Caco-2 (cell line): ENCODE results near the gene PDCD1LG2. TPM values are rescaled to one million over a fixed set of nuclear protein-coding genes. Genes with fewer than 3 reads are reported as not detected.

Source experiments
- BruUV-seq: library from RNA; stranded (reverse); fragments of 400-500 nt; replicated peaks from 2 replicates; lab custom pipeline; 2021; lab: Mats Ljungman, UMichigan
- CTCF ChIA-PET: fragments of 300-600 bp; sonication (Branson Sonifier 250); formaldehyde crosslinking; loops from one replicate; lab custom pipeline; 2022; ENCODE audit warnings: antibody characterized with exemption; lab: Charles Lee
- POLR2A ChIA-PET: fragments of 300-600 bp; sonication (Branson Sonifier 250); formaldehyde crosslinking; loops from one replicate; lab custom pipeline; 2022; ENCODE audit warnings: antibody characterized with exemption; lab: Charles Lee
- DNase-seq, 2 experiments: peaks; one replicate each; pipeline versions ENCODE4 v3.0.0 to v3.0.0-alpha.2; 2020 to 2022
- H3K27me3 ChIP-seq: replicated peaks from 2 replicates; pipeline ENCODE4 v1.6.0; 2011; ENCODE audit warnings: low read length; ENCODE audit not compliant: control insufficient read depth, insufficient read depth
- H3K36me3 ChIP-seq: 2 replicates; pipeline ENCODE4 v1.5.1; 2011; ENCODE audit warnings: low read length; ENCODE audit not compliant: control insufficient read depth, insufficient read depth
- H3K4me1 ChIP-seq: fragments of 250-450 bp; sonication (Bioruptor Pico); 2 replicates; pipeline ENCODE4 v1.5.1; 2020; ENCODE audit warnings: mild to moderate bottlenecking
- H3K4me3 ChIP-seq: 2 replicates; pipeline ENCODE4 v1.5.1; 2011; ENCODE audit warnings: low read depth, mild to moderate bottlenecking, control low read depth, low read length
- H3K9me3 ChIP-seq: fragments of 250-450 bp; sonication (Bioruptor Pico); 2 replicates; pipeline ENCODE4 v1.5.1; 2020; ENCODE audit warnings: mild to moderate bottlenecking, moderate library complexity
- H3K27ac Mint-ChIP-seq: one replicate; pipeline ENCODE4 v1.8.0; 2022; ENCODE audit warnings: mixed read lengths; ENCODE audit not compliant: unreplicated experiment
- H3K27me3 Mint-ChIP-seq: one replicate; pipeline ENCODE4 v1.8.0; 2022; ENCODE audit warnings: mixed read lengths; ENCODE audit not compliant: insufficient read depth, unreplicated experiment
- H3K36me3 Mint-ChIP-seq: one replicate; pipeline ENCODE4 v1.8.0; 2022; ENCODE audit warnings: mild to moderate bottlenecking, mixed read lengths; ENCODE audit not compliant: insufficient read depth, unreplicated experiment
- H3K4me1 Mint-ChIP-seq: one replicate; pipeline ENCODE4 v1.8.0; 2022; ENCODE audit warnings: low read depth, mixed read lengths; ENCODE audit not compliant: unreplicated experiment
- H3K4me3 Mint-ChIP-seq: one replicate; pipeline ENCODE4 v1.8.0; 2022; ENCODE audit warnings: mild to moderate bottlenecking, moderate library complexity, mixed read lengths; ENCODE audit not compliant: unreplicated experiment
- H3K9me3 Mint-ChIP-seq: one replicate; pipeline ENCODE4 v1.8.0; 2022; ENCODE audit warnings: mixed read lengths; ENCODE audit not compliant: unreplicated experiment
- intact Hi-C: fragments of 100-400 bp; cut with micrococcal nuclease; formaldehyde crosslinking; loops from one replicate; pipeline ENCODE4 v1.10.0; 2022; ENCODE audit not compliant: unreplicated experiment
- total RNA-seq: library from RNA; stranded (reverse); gene quantifications from 2 replicates; pipeline ENCODE4 v1.2.3, GENCODE V29; 2022
- TF ChIP-seq, protein P1 (sequence below), 2 experiments: fragments of 200-600 bp in 1 of 2; IDR thresholded peaks; 1 replicate in 1 of 2; 2 replicates in 1 of 2; pipeline versions ENCODE4 v1.5.1 to v1.8.0; 2011 to 2022; ENCODE audit warnings: antibody characterized with exemption in 1 of 2, control low read depth in 1 of 2, inconsistent platforms in 1 of 2, low read depth in 1 of 2, low read length in 1 of 2, mild to moderate bottlenecking in 1 of 2, moderate library complexity in 1 of 2; ENCODE audit not compliant: insufficient read depth in 1 of 2, severe bottlenecking in 1 of 2, unreplicated experiment in 1 of 2

PDCD1LG2 gene
- total RNA-seq, 1 experiment from 2014 or later = not detected

GRCh38 chr9:5560443-5561100 lies 50.2 kb downstream of the PDCD1LG2 start:
- Mint-ChIP-seq H3K9me3 (no peaks in the 10 kb centered on the region), H3K27me3 (peaks cover 8% of the 10 kb centered on the region), H3K27ac (no peak overlapping the region), H3K4me3 (no peak overlapping the region), H3K4me1 (no peaks in the 10 kb centered on the region), H3K36me3 (no peaks in the 10 kb centered on the region)
- no peak for DNase-seq
- no peaks in the 10 kb centered on the region for H3K27me3 ChIP-seq
- ChIA-PET POLR2A (no interaction called here), CTCF (no interaction called here)
- H3K4me1 ChIP-seq = no peaks in the 10 kb centered on the region
- no TSS peak for BruUV-seq
- H3K9me3 ChIP-seq = no peaks in the 10 kb centered on the region
- H3K36me3 ChIP-seq = no peaks in the 10 kb centered on the region
- no peak overlapping the region for H3K4me3 ChIP-seq
- intact Hi-C loops = no loop called here
- TF ChIP-seq, protein P1, sequence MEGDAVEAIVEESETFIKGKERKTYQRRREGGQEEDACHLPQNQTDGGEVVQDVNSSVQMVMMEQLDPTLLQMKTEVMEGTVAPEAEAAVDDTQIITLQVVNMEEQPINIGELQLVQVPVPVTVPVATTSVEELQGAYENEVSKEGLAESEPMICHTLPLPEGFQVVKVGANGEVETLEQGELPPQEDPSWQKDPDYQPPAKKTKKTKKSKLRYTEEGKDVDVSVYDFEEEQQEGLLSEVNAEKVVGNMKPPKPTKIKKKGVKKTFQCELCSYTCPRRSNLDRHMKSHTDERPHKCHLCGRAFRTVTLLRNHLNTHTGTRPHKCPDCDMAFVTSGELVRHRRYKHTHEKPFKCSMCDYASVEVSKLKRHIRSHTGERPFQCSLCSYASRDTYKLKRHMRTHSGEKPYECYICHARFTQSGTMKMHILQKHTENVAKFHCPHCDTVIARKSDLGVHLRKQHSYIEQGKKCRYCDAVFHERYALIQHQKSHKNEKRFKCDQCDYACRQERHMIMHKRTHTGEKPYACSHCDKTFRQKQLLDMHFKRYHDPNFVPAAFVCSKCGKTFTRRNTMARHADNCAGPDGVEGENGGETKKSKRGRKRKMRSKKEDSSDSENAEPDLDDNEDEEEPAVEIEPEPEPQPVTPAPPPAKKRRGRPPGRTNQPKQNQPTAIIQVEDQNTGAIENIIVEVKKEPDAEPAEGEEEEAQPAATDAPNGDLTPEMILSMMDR (IDR thresholded peaks at IDR 0.05; ENCODE audit: insufficient read depth in 1 of 2, low read depth in 1 of 2, low read length in 1 of 2, severe bottlenecking in 1 of 2, unreplicated experiment in 1 of 2) = no peak

GRCh38 chr9:5561828-5562488 lies 51.6 kb downstream of the PDCD1LG2 start:
- no peak overlapping the region for H3K4me3 ChIP-seq
- Mint-ChIP-seq H3K4me1 (no peaks in the 10 kb centered on the region), H3K27ac (no peak overlapping the region), H3K27me3 (peaks cover 7% of the 10 kb centered on the region), H3K9me3 (no peaks in the 10 kb centered on the region), H3K36me3 (no peaks in the 10 kb centered on the region), H3K4me3 (no peak overlapping the region)
- intact Hi-C loops = no loop called here
- H3K4me1 ChIP-seq = no peaks in the 10 kb centered on the region
- ChIA-PET CTCF (no interaction called here), POLR2A (no interaction called here)
- no peaks in the 10 kb centered on the region for H3K27me3 ChIP-seq
- H3K36me3 ChIP-seq = no peaks in the 10 kb centered on the region
- no peaks in the 10 kb centered on the region for H3K9me3 ChIP-seq
- no TSS peak for BruUV-seq
- TF ChIP-seq, protein P1 (IDR thresholded peaks at IDR 0.05; ENCODE audit: insufficient read depth in 1 of 2, low read depth in 1 of 2, low read length in 1 of 2, severe bottlenecking in 1 of 2, unreplicated experiment in 1 of 2) = no peak
- DNase-seq = no peak

GRCh38 chr9:5562806-5563416 lies 52.6 kb downstream of the PDCD1LG2 start:
- POLR2A ChIA-PET = no interaction called here
- Mint-ChIP-seq H3K4me1 (no peaks in the 10 kb centered on the region), H3K36me3 (no peaks in the 10 kb centered on the region), H3K27ac (no peak overlapping the region), H3K9me3 (no peaks in the 10 kb centered on the region), H3K27me3 (peaks cover 5% of the 10 kb centered on the region), H3K4me3 (no peak overlapping the region)
- CTCF ChIA-PET = no interaction called here
- no peak overlapping the region for H3K4me3 ChIP-seq
- no TSS peak for BruUV-seq
- H3K36me3 ChIP-seq = no peaks in the 10 kb centered on the region
- DNase-seq = no peak
- no peaks in the 10 kb centered on the region for H3K9me3 ChIP-seq
- no peaks in the 10 kb centered on the region for H3K27me3 ChIP-seq
- H3K4me1 ChIP-seq = no peaks in the 10 kb centered on the region
- TF ChIP-seq, protein P1 (IDR thresholded peaks at IDR 0.05; ENCODE audit: insufficient read depth in 1 of 2, low read depth in 1 of 2, low read length in 1 of 2, severe bottlenecking in 1 of 2, unreplicated experiment in 1 of 2) = no peak
- intact Hi-C loops = no loop called here
